WTC11 (cell line): ENCODE data around the gene KLF7. TPM values are rescaled to one million over a fixed set of nuclear protein-coding genes. Genes with fewer than 3 reads are reported as not detected.

Experiments
- ATAC-seq: fragments of 200-7000 bp; cut with Tn5 transposase; 2 replicates; pipeline ENCODE4 v1.10.0; 2021; ENCODE audit warnings: mild to moderate bottlenecking, moderate library complexity
- CTCF ChIA-PET: fragments of 300-600 bp; sonication (Branson Sonifier 250); formaldehyde crosslinking; loops from one replicate; lab custom pipeline; 2021; ENCODE audit warnings: antibody characterized with exemption; lab: Charles Lee
- POLR2A ChIA-PET: fragments of 350-600 bp; sonication (Branson Sonifier 250); formaldehyde crosslinking; loops from one replicate; lab custom pipeline; 2021; ENCODE audit warnings: antibody characterized with exemption; lab: Charles Lee
- DNase-seq: peaks from one replicate; pipeline ENCODE4 v3.0.0; 2021; ENCODE audit warnings: low spot score
- H3K27ac Mint-ChIP-seq: 2 replicates; pipeline ENCODE4 v1.8.0; 2021; ENCODE audit warnings: mixed read lengths
- H3K27me3 Mint-ChIP-seq: 2 replicates; pipeline ENCODE4 v1.8.0; 2021; ENCODE audit warnings: low read depth, mild to moderate bottlenecking, moderate library complexity, mixed read lengths
- H3K36me3 Mint-ChIP-seq: 2 replicates; pipeline ENCODE4 v1.8.0; 2021; ENCODE audit warnings: mixed read lengths
- H3K4me1 Mint-ChIP-seq: 2 replicates; pipeline ENCODE4 v1.8.0; 2022; ENCODE audit warnings: mixed read lengths
- H3K4me3 Mint-ChIP-seq: 2 replicates; pipeline ENCODE4 v1.8.0; 2021; ENCODE audit warnings: mild to moderate bottlenecking, moderate library complexity, mixed read lengths
- H3K9me3 Mint-ChIP-seq: 2 replicates; pipeline ENCODE4 v1.8.0; 2021; ENCODE audit warnings: mixed read lengths
- CBFB ChIP-seq: sonication (generic); formaldehyde crosslinking; IDR thresholded peaks from 2 replicates; pipeline ENCODE4 v1.8.1; 2022; ENCODE audit warnings: mild to moderate bottlenecking, low read depth, missing genetic modification reagents
- ETV6 ChIP-seq: sonication (generic); formaldehyde crosslinking; IDR thresholded peaks from 2 replicates; pipeline ENCODE4 v1.8.1; 2022; ENCODE audit warnings: mild to moderate bottlenecking, missing genetic modification reagents
- FOXP1 ChIP-seq: sonication (generic); formaldehyde crosslinking; IDR thresholded peaks from 2 replicates; pipeline ENCODE4 v1.8.0; 2022; ENCODE audit warnings: missing genetic modification reagents, mild to moderate bottlenecking, moderate library complexity, borderline replicate concordance
- IRF2 ChIP-seq: sonication (generic); formaldehyde crosslinking; IDR thresholded peaks from 2 replicates; pipeline ENCODE4 v1.8.0; 2022; ENCODE audit warnings: low read depth, missing genetic modification reagents, borderline replicate concordance
- NFYB ChIP-seq: sonication (generic); formaldehyde crosslinking; conservative IDR thresholded peaks from 2 replicates; pipeline ENCODE4 v1.8.0; 2022; ENCODE audit warnings: low read depth, missing genetic modification reagents
- NR2C2 ChIP-seq: sonication (generic); formaldehyde crosslinking; IDR thresholded peaks from 2 replicates; pipeline ENCODE4 v1.8.0; 2022; ENCODE audit warnings: mild to moderate bottlenecking, missing genetic modification reagents
- SMAD3 ChIP-seq: sonication (generic); formaldehyde crosslinking; IDR thresholded peaks from 2 replicates; pipeline ENCODE4 v1.8.0; 2022; ENCODE audit warnings: missing genetic modification reagents, mild to moderate bottlenecking, borderline replicate concordance
- SMAD4 ChIP-seq: sonication (generic); formaldehyde crosslinking; IDR thresholded peaks from 2 replicates; pipeline ENCODE4 v1.8.0; 2022; ENCODE audit warnings: mild to moderate bottlenecking, missing genetic modification reagents
- SP1 ChIP-seq: sonication (generic); formaldehyde crosslinking; conservative IDR thresholded peaks from 2 replicates; pipeline ENCODE4 v1.8.1; 2022; ENCODE audit warnings: missing genetic modification reagents
- TEAD1 ChIP-seq: sonication (generic); formaldehyde crosslinking; IDR thresholded peaks from 2 replicates; pipeline ENCODE4 v1.8.0; 2022; ENCODE audit warnings: mild to moderate bottlenecking, missing genetic modification reagents
- ZNF396 ChIP-seq: fragments of 250-450 bp; sonication (Bioruptor Pico); IDR thresholded peaks from 2 replicates; pipeline ENCODE4 v1.8.0; 2021; ENCODE audit warnings: mild to moderate bottlenecking, moderate library complexity, borderline replicate concordance
- ZNF416 ChIP-seq: fragments of 250-450 bp; sonication (Bioruptor Pico); IDR thresholded peaks from 2 replicates; pipeline ENCODE4 v1.9.0; 2021; ENCODE audit warnings: mild to moderate bottlenecking, inconsistent platforms
- ZNF423 ChIP-seq: fragments of 250-450 bp; sonication (Bioruptor Pico); IDR thresholded peaks from 2 replicates; pipeline ENCODE4 v2.1.2; 2022; ENCODE audit warnings: mild to moderate bottlenecking, moderate library complexity
- ZNF671 ChIP-seq: fragments of 250-450 bp; sonication (Bioruptor Pico); IDR thresholded peaks from 2 replicates; pipeline ENCODE4 v1.8.0; 2021; ENCODE audit warnings: mild to moderate bottlenecking
- total RNA-seq: library from RNA; stranded (reverse); gene quantifications from 3 replicates; pipeline ENCODE4 v1.2.3, GENCODE V29; 2021
- TF ChIP-seq, protein P1 (sequence below): fragments of 250-450 bp; sonication (Bioruptor Pico); IDR thresholded peaks from 2 replicates; pipeline ENCODE4 v1.9.0; 2021; ENCODE audit warnings: mild to moderate bottlenecking
- TF ChIP-seq, protein P2 (sequence below): fragments of 250-450 bp; sonication (Bioruptor Pico); conservative IDR thresholded peaks from 2 replicates; pipeline ENCODE4 v1.9.0; 2021; ENCODE audit warnings: mild to moderate bottlenecking
- TF ChIP-seq, protein P3 (sequence below): fragments of 250-450 bp; sonication (Bioruptor Pico); IDR thresholded peaks from 2 replicates; pipeline ENCODE4 v1.9.0; 2021; ENCODE audit warnings: mild to moderate bottlenecking
- TF ChIP-seq, protein P4 (sequence below): sonication (generic); formaldehyde crosslinking; IDR thresholded peaks from 2 replicates; pipeline ENCODE4 v1.8.1; 2023; ENCODE audit warnings: mild to moderate bottlenecking, missing genetic modification reagents, moderate library complexity
- TF ChIP-seq, protein P5 (sequence below): fragments of 200-600 bp; IDR thresholded peaks from 2 replicates; pipeline ENCODE4 v1.8.0; 2022; ENCODE audit warnings: antibody characterized with exemption
- TF ChIP-seq, protein P6 (sequence below): sonication (generic); formaldehyde crosslinking; IDR thresholded peaks from 2 replicates; pipeline ENCODE4 v1.8.1; 2023; ENCODE audit warnings: mild to moderate bottlenecking, moderate library complexity, missing genetic modification reagents
- TF ChIP-seq, protein P7 (sequence below): sonication (generic); formaldehyde crosslinking; IDR thresholded peaks from 2 replicates; pipeline ENCODE4 v1.8.0; 2022; ENCODE audit warnings: mild to moderate bottlenecking, missing genetic modification reagents
- TF ChIP-seq, protein P8 (sequence below): sonication (generic); formaldehyde crosslinking; IDR thresholded peaks from 2 replicates; pipeline ENCODE4 v1.8.1; 2022; ENCODE audit warnings: mild to moderate bottlenecking, missing genetic modification reagents, moderate library complexity, borderline replicate concordance
- TF ChIP-seq, protein P9 (sequence below): fragments of 250-450 bp; sonication (Bioruptor Pico); IDR thresholded peaks from 2 replicates; pipeline ENCODE4 v2.1.2; 2022; ENCODE audit warnings: mild to moderate bottlenecking, moderate library complexity

The KLF7 gene
- total RNA-seq, 1 experiment from 2014 or later = 25.4 TPM

DNA sequence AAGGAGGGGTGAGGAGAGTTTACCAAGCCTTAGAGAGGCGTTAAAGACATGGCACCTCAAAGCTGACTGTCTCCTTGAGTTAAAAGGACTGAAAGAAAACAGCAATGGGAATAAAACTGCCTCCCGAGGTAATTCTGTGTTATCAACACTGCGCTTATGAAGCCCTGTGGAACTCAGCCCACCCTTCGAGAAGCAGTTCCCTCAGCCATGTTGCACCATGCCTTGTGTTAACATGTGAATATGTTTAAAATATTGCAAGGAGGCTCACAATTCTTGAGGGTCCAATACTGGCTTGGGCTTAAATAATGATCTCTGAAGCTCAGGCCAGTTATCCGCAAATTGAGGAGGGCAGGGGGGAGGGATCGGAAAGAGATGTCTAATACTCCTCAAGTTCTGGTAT, 14.7 kb downstream of the KLF7 start:
- DNase-seq (no peak), ATAC-seq (peak; percentile 20)
- TF ChIP-seq NFYB (CRISPR knock-in tag) (no peak), ETV6 (no peak), SMAD3 (CRISPR knock-in tag) (no peak), ZNF416 (CRISPR knock-in tag) (no peak), CBFB (CRISPR knock-in tag) (no peak), IRF2 (CRISPR knock-in tag) (no peak), NR2C2 (CRISPR knock-in tag) (no peak), TEAD1 (CRISPR knock-in tag) (no peak), SMAD4 (no peak)
- TF ChIP-seq, protein P1, sequence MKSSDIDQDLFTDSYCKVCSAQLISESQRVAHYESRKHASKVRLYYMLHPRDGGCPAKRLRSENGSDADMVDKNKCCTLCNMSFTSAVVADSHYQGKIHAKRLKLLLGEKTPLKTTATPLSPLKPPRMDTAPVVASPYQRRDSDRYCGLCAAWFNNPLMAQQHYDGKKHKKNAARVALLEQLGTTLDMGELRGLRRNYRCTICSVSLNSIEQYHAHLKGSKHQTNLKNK (CRISPR knock-in tag) = no peak
- TF ChIP-seq, protein P2, sequence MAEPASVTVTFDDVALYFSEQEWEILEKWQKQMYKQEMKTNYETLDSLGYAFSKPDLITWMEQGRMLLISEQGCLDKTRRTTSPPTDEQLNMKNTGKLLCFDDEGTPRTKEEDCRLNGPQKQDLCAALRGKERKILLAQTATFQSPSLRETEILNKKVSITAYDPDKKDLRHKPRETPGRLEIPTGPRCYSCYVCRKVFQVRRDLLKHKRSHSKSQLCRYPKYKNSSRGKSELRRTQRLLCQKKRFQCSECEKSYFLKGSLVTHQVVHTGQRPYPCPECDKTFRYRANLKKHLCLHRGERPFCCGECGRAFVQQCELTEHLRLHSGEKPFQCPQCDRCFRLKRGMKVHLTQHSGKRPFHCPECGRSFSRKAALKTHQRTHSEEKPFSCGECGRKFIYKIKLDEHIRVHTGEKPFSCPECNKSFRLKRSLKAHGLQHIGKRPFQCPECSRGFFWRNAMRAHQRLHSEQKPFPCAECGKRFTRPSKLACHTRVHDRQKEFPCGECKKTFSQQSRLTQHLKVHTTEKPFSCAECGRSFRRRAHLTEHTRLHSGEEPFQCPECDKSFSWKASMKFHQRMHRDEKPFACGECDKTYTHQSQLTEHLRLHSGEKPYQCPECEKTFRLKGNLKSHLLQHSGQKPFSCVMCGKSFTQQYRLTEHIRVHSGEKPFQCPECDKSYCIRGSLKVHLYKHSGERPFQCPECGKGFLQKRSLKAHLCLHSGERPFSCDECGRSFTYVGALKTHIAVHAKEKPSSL (CRISPR knock-in tag) = no peak
- TF ChIP-seq, protein P3, sequence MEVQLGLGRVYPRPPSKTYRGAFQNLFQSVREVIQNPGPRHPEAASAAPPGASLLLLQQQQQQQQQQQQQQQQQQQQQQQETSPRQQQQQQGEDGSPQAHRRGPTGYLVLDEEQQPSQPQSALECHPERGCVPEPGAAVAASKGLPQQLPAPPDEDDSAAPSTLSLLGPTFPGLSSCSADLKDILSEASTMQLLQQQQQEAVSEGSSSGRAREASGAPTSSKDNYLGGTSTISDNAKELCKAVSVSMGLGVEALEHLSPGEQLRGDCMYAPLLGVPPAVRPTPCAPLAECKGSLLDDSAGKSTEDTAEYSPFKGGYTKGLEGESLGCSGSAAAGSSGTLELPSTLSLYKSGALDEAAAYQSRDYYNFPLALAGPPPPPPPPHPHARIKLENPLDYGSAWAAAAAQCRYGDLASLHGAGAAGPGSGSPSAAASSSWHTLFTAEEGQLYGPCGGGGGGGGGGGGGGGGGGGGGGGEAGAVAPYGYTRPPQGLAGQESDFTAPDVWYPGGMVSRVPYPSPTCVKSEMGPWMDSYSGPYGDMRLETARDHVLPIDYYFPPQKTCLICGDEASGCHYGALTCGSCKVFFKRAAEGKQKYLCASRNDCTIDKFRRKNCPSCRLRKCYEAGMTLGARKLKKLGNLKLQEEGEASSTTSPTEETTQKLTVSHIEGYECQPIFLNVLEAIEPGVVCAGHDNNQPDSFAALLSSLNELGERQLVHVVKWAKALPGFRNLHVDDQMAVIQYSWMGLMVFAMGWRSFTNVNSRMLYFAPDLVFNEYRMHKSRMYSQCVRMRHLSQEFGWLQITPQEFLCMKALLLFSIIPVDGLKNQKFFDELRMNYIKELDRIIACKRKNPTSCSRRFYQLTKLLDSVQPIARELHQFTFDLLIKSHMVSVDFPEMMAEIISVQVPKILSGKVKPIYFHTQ (CRISPR knock-in tag) = no peak
- TF ChIP-seq, protein P4, sequence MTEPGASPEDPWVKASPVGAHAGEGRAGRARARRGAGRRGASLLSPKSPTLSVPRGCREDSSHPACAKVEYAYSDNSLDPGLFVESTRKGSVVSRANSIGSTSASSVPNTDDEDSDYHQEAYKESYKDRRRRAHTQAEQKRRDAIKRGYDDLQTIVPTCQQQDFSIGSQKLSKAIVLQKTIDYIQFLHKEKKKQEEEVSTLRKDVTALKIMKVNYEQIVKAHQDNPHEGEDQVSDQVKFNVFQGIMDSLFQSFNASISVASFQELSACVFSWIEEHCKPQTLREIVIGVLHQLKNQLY (CRISPR knock-in tag) = no peak
- TF ChIP-seq, protein P5, sequence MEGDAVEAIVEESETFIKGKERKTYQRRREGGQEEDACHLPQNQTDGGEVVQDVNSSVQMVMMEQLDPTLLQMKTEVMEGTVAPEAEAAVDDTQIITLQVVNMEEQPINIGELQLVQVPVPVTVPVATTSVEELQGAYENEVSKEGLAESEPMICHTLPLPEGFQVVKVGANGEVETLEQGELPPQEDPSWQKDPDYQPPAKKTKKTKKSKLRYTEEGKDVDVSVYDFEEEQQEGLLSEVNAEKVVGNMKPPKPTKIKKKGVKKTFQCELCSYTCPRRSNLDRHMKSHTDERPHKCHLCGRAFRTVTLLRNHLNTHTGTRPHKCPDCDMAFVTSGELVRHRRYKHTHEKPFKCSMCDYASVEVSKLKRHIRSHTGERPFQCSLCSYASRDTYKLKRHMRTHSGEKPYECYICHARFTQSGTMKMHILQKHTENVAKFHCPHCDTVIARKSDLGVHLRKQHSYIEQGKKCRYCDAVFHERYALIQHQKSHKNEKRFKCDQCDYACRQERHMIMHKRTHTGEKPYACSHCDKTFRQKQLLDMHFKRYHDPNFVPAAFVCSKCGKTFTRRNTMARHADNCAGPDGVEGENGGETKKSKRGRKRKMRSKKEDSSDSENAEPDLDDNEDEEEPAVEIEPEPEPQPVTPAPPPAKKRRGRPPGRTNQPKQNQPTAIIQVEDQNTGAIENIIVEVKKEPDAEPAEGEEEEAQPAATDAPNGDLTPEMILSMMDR = no peak
- CTCF ChIA-PET = interaction anchor here (0.6 to 1.1 kb wide), 3 partner anchors 8 to 27 kb away, joined by 3 read pairs; no protein-coding TSS in a partner anchor
- 0 out of 2 replicates have a peak, but pooled peaks cover 5% of the 10 kb centered on the region for H3K36me3 Mint-ChIP-seq
- peak overlapping the region; percentile 23; the same call in 1 of the 2 replicates for H3K27ac Mint-ChIP-seq
- H3K4me3 Mint-ChIP-seq = no peak overlapping the region; the same call in 1 of the 2 replicates
- POLR2A ChIA-PET = interaction anchor here (1.5 kb wide), 1 partner anchor 15 kb away, joined by 7 read pairs; the partner anchor contains the start of gene KLF7
- H3K4me1 Mint-ChIP-seq = peaks cover 77% of the 10 kb centered on the region
- H3K9me3 Mint-ChIP-seq = no peaks in the 10 kb centered on the region
- no peaks in the 10 kb centered on the region for H3K27me3 Mint-ChIP-seq

DNA sequence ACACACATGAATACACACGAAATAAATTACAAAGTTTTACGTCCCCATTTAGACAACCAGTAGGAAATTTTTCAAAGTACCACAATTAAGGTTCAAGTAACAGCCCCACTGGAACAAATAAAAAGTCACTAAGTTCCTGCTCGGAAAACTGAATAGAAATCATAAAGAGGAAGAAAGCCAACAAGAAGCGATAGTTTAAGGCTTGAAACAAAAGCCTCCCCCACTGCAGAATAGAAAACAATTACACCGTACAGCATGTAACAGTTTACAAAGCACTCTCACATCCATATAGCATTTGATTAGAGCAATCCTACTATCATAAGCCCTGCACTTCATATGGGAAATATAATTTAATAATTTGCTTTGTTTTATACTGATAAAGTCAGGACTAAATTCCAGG, 15.5 kb downstream of the KLF7 start:
- CTCF ChIA-PET = no interaction called here
- Mint-ChIP-seq H3K27me3 (no peaks in the 10 kb centered on the region), H3K36me3 (0 out of 2 replicates have a peak, but pooled peaks cover 5% of the 10 kb centered on the region), H3K4me1 (peaks cover 70% of the 10 kb centered on the region), H3K9me3 (no peaks in the 10 kb centered on the region), H3K4me3 (no peak overlapping the region), H3K27ac (no peak overlapping the region)
- ATAC-seq (no peak), DNase-seq (no peak)
- POLR2A ChIA-PET = interaction anchor here (0.5 to 1.5 kb wide), 2 partner anchors 15 to 175 kb away, joined by 5 to 7 read pairs; partner anchors contain the start of gene KLF7
- TF ChIP-seq SP1 (CRISPR knock-in tag) (no peak), ZNF423 (CRISPR knock-in tag) (no peak), ZNF396 (CRISPR knock-in tag) (no peak), ETV6 (no peak), ZNF671 (CRISPR knock-in tag) (no peak), FOXP1 (CRISPR knock-in tag) (no peak), CBFB (CRISPR knock-in tag) (no peak)
- TF ChIP-seq, protein P6, sequence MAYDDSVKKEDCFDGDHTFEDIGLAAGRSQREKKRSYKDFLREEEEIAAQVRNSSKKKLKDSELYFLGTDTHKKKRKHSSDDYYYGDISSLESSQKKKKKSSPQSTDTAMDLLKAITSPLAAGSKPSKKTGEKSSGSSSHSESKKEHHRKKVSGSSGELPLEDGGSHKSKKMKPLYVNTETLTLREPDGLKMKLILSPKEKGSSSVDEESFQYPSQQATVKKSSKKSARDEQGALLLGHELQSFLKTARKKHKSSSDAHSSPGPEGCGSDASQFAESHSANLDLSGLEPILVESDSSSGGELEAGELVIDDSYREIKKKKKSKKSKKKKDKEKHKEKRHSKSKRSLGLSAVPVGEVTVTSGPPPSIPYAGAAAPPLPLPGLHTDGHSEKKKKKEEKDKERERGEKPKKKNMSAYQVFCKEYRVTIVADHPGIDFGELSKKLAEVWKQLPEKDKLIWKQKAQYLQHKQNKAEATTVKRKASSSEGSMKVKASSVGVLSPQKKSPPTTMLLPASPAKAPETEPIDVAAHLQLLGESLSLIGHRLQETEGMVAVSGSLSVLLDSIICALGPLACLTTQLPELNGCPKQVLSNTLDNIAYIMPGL (CRISPR knock-in tag) = no peak
- TF ChIP-seq, protein P7, sequence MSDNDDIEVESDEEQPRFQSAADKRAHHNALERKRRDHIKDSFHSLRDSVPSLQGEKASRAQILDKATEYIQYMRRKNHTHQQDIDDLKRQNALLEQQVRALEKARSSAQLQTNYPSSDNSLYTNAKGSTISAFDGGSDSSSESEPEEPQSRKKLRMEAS (CRISPR knock-in tag) = no peak
- TF ChIP-seq, protein P8, sequence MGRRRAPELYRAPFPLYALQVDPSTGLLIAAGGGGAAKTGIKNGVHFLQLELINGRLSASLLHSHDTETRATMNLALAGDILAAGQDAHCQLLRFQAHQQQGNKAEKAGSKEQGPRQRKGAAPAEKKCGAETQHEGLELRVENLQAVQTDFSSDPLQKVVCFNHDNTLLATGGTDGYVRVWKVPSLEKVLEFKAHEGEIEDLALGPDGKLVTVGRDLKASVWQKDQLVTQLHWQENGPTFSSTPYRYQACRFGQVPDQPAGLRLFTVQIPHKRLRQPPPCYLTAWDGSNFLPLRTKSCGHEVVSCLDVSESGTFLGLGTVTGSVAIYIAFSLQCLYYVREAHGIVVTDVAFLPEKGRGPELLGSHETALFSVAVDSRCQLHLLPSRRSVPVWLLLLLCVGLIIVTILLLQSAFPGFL (CRISPR knock-in tag) = no peak
- TF ChIP-seq, protein P9, sequence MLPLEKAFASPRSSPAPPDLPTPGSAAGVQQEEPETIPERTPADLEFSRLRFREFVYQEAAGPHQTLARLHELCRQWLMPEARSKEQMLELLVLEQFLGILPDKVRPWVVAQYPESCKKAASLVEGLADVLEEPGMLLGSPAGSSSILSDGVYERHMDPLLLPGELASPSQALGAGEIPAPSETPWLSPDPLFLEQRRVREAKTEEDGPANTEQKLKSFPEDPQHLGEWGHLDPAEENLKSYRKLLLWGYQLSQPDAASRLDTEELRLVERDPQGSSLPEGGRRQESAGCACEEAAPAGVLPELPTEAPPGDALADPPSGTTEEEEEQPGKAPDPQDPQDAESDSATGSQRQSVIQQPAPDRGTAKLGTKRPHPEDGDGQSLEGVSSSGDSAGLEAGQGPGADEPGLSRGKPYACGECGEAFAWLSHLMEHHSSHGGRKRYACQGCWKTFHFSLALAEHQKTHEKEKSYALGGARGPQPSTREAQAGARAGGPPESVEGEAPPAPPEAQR (CRISPR knock-in tag) = no peak
